Measurements from ENCODE around the gene PPP2R5E.

Gene PPP2R5E

GRCh38 chr14:63432888-63433552 is 110.2 kb downstream of the PPP2R5E start:
- no peak for DNase-seq (ENCODE audit: low read depth)

DNA sequence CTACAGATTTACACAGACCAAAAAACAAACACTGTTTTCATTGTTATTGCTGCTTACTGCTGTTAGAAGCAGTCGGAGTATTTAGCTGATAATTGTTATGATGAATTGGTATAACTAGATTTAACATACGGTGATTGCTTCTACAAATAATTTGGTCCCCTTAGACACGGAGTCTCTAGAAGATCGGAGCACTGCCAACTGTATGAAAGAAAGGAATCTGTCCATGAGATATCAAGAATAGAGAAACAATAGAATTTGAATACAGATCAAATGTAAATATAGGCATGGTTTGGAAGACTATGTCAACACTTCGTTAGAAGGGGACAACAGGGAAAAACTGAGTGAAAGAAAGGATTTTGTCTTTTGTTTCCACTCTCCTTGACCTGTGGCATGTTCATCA is 110.9 kb downstream of the PPP2R5E start:
- DNase-seq (ENCODE audit: low read depth): no peak

DNA sequence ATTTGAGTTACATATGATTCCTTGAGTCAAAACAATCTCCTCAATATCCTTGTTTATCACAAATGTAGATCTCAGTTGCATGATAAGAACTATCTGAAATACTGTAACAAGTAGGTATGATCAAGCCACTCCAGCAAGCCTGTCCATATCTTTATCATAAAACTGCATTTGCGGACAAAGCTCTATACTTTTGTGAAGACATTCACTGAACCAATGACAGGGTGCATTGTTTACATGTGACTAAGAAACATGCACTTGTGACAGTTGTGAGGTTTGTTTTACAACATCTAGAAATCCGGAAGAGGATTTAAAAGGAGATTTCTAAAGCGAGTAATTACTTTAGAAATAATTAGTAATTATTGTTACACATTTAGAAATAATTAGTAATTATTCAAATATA is 111.7 kb downstream of the PPP2R5E start:
- no peak for DNase-seq (ENCODE audit: low read depth)

DNA sequence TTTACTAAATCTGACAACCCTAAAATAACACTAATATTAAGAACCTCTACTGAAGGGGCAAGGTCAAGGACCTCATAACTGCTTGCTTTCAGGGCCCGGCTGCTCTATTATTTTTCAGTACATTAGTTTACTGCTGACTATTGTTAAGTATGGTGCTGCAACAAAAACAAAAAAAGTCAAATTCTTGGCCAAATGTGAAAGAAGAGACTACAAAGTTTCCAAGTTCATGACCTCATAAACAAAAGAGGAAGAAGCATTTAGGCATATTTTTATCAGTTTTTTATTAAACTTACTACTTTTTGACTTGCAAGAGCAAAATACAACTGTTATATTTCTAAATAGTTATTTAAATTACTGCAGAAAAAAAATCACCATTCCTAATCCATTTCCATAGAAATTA is 114.7 kb downstream of the PPP2R5E start:
- no peak for DNase-seq (ENCODE audit: low read depth)

DNA sequence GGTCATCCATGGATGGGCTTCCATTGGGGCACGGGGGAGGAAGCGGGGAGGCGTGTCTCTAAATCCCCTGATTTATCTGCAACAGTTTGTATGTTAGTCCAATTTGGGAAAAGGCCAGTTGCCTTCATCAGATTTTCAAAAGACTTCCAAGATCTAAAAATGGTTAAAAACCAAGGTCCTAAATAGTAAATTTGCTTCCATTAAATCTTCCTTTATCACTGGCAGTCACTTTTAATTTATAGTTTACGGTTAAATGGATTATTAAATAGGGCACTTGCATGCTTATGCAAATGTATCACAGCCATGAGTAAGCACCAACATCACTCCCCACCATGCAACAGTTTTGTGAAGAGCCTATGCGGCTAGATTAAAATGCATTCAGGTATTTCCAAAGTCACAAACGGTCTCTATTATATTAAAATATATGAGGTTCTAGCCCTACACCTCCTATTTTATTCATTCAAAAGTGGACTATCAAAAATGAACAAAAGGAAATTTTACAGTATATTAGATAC is 116.3 kb downstream of the PPP2R5E start:
- no peak for DNase-seq (ENCODE audit: low read depth)

DNA sequence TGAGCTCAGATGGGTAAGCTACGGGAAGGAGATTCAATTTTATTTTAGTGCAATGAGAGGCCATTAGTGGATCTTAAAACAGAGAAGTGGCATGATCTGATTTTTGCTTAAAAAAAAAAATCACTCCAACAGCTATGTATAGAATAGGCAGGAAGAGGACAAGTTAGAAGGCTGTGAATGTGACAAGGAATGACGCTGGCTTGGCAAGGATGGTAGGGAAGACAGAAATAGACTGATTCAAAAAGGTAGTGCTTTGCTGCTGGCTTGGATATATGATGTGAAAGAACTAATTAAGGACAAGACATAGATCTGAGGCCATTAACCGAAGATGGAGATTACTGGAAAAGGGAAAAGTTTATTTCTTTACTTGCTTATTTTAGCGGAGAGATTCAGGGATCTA is 119.3 kb downstream of the PPP2R5E start:
- DNase-seq (ENCODE audit: low read depth): no peak

GRCh38 chr14:63423381-63423780 is 119.8 kb downstream of the PPP2R5E start:
- no peak for DNase-seq (ENCODE audit: low read depth)

GRCh38 chr14:63421919-63422318 is 121.3 kb downstream of the PPP2R5E start:
- no peak for DNase-seq (ENCODE audit: low read depth)

- no peak for DNase-seq (ENCODE audit: low read depth)
Observed at GRCh38 chr14:63421226-63421625, 122.0 kb downstream of the PPP2R5E start.

- no peak for DNase-seq (ENCODE audit: low read depth)
Observed at GRCh38 chr14:63418020-63418419, 125.2 kb downstream of the PPP2R5E start.

GRCh38 chr14:63413009-63413408 is 130.2 kb downstream of the PPP2R5E start:
- DNase-seq (ENCODE audit: low read depth): peak; percentile 22

DNA sequence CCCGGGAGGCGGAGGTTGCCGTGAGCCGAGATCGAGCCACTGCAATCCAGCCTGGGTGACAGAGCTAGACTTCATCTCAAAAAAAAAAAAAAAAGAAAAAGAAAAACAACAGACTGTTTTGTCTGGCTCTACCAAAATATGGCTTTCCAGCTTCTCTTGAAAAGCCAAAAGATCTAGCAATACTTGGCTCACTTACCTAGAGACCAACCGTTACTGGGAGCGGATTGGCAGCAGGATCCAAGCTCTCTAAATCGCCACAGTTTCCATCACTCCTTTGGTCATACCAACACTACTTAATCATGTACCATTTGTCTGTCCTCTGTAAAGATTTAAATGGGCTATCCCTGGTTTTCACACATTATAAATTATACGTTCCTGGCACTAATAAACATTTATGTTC is 136.8 kb downstream of the PPP2R5E start:
- DNase-seq (ENCODE audit: low read depth): no peak

DNA sequence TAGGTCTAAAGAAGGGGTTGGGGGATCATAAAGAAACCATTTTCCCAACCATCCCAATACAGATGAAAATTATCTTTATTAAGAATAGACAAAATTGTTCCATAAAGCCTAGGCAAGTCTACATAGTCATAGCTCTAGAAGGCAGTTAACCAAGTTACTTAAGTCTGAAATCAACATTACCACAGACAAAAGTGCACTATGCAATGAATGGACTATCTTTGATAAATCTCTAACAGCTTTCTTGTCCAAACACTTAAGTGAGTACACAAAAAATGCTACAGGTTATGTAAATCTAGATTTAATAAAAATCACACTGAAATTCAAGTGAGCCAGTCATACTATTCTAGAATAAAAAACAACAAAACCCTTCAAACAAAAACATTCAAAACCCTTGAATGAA is 137.5 kb downstream of the PPP2R5E start:
- peak; percentile 4 for DNase-seq (ENCODE audit: low read depth)

- DNase-seq (ENCODE audit: low read depth): no peak
Observed at GRCh38 chr14:63404906-63405305, 138.3 kb downstream of the PPP2R5E start.

- no peak for DNase-seq (ENCODE audit: low read depth)
Observed at GRCh38 chr14:63401646-63402045, 141.5 kb downstream of the PPP2R5E start.

GRCh38 chr14:63398952-63399351 is 144.2 kb downstream of the PPP2R5E start:
- DNase-seq (ENCODE audit: low read depth): no peak

DNA sequence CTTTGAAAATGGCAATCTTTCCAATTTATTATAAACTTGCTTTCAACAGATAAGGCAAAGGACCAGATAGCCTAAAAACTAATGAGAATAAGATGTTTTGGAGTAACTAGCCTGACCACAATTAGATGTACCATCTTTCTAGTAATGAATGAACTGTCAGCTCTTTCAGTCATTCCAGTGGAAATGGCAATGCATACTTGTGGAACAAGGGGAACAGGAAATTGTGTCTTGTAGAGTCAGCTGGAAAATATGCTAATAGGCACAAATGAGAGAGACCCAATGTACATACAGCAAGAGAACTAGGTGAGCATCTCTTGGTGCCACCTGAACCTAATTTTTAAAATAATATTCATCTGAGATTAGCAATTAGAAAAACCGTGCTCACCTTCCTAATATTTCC is 148.3 kb downstream of the PPP2R5E start:
- DNase-seq (ENCODE audit: low read depth): peak; percentile 3

DNA sequence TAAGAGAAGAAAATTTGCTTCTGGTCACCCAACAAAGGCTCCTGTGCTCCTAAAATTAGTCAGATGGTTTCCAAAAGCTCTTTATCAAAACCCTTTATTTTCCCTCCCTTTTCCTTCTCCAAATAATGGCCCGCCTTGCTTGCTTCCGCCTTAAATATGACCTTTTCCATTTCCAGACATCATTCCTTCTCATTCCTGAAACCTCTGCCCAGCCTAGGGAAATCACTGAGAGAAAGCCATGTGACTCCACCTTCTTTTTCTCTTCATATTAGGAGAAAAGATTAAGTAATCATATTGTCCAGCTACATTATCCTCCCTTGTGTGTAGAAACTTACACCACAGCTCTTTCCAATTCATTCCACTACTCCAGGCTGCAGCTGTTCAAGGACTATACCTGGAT is 148.7 kb downstream of the PPP2R5E start:
- no peak for DNase-seq (ENCODE audit: low read depth)

DNA sequence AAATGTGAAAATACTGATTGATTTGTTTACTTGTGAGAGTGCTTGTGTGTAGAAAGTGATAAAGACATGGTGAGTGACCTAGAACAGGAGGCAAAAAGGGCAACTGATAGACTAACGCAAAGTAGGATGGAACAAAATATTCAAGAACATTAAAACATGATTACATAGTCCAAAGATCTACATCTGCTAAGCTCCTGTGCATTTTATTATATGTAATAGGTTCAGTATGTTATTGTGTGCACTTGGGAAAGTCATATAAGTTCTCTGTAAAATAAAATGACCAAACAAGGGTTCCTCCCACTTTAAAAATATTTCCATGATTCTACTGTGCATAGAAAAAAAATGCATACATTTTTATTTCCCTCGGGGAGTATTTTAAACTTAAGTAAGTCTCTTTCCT is 150.2 kb downstream of the PPP2R5E start:
- DNase-seq (ENCODE audit: low read depth): no peak

DNA sequence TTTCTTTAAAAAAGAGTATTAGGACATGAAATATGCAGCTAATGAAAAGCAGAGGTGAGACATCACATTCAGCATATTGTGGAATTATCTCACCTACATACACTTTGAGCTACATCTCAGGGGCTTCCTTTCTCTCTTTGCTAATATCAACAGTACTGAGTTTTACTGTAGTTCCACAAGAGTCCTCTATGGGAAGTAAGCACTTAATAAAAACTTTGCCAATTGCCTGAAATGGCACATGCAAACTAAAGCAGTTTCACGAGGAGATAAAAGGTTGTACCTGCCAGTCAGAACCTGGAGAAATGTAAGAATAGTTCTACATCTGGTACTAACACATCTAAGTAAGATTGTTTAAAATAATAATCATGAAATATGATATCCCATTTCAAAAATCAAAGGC is 150.9 kb downstream of the PPP2R5E start:
- DNase-seq (ENCODE audit: low read depth): peak; percentile 3

DNA sequence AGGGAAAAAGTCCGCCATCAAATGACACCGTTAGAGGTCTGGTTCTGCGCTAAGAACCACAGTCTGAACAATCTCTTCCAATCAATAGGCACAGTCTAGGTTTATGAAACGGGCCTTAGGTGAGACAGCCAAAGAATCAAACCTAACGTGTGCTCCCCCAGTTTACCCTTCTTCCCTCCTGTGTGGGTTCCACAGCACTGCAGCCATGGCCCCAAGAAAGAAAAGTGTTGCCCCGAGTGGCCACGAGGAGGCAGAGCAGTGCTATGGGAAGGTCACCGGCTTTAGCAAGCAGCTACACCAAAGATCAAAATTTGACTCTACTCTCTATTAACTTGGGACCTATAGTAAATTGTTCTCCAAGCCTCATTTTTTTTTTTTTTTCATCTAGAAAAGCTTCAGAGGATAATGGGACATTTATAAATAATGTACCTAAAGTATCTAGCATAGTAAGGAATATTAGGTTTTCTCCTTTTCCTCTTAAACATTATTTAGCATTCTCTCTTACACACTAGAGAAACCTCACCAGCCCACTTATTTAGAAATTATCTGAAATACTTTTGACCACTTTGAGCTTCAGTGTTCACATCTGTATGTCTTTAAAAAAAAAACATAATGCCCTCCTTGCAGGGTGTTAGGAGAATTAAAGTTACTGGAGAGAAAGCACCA is 154.3 kb downstream of the PPP2R5E start:
- peak; percentile 66 for DNase-seq (ENCODE audit: low read depth)

DNA sequence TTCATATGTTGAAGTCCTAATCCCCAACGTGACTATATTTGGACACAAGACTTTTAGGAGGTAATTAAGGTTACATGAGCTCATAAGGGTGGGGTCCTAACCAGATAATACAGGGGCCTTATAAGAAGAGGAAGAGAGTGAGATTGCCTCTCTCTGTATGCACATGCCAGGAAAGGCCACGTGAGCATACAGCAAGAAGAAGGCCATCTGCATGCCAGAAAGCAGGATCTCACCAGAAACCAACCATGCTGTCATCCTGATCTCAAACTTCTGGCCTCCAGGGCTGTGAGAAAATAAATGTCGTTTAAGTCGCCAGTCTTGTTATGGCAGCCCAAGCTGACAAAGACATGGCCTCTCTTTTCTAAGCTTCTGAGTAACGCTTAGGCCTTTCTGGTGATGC is 155.5 kb downstream of the PPP2R5E start:
- no peak for DNase-seq (ENCODE audit: low read depth)

GRCh38 chr14:63383776-63384367 is 159.3 kb downstream of the PPP2R5E start:
- no peak for DNase-seq (ENCODE audit: low read depth)

Measured in iris pigment epithelial cell (primary cell).